Sigmoid colon (tissue), 7 donors: ENCODE measurements around the gene PRUNE2. TPM values are rescaled to one million over a fixed set of nuclear protein-coding genes. Genes with fewer than 3 reads are reported as not detected.
A peak's percentile ranks its signal among the peaks of the same experiment; 100 is the strongest.

ENCODE experiments used
- DNase-seq: peaks from one replicate; pipeline ENCODE4 v3.0.0-alpha.2; 2019
- H3K27ac ChIP-seq, 4 donors: fragments of 200-600 bp; sonication (generic); one replicate each; pipeline ENCODE4 v1.5.1; 2016 to 2019; ENCODE audit warnings: mild to moderate bottlenecking in 1 of 4
- H3K27me3 ChIP-seq, 3 donors: fragments of 200-600 bp; sonication (generic); one replicate each; pipeline ENCODE4 v1.5.1; 2019; ENCODE audit warnings: mild to moderate bottlenecking in 1 of 3
- H3K36me3 ChIP-seq, 4 donors: fragments of 200-600 bp; sonication (generic); one replicate each; pipeline ENCODE4 v1.5.1; 2016 to 2019
- H3K4me1 ChIP-seq, 4 donors: fragments of 200-600 bp; sonication (generic); one replicate each; pipeline ENCODE4 v1.5.1; 2017 to 2019
- H3K4me3 ChIP-seq, 4 donors: fragments of 200-600 bp; sonication (generic); one replicate each; pipeline ENCODE4 v1.5.1; 2017 to 2019; ENCODE audit warnings: mild to moderate bottlenecking in 2 of 4, moderate library complexity in 1 of 4
- H3K9me3 ChIP-seq, 4 donors: fragments of 200-600 bp in 3 of 4; sonication (generic) in 3 of 4; one replicate each; pipeline versions ENCODE4 v1.5.1 to v1.6.1; 2013 to 2019
- CTCF ChIP-seq, 4 experiments: fragments of 450-650 bp in 3 of 4; fragments of 200-600 bp in 1 of 4; IDR thresholded peaks; one replicate each; pipeline ENCODE4 v1.5.1; 2016 to 2019; ENCODE audit warnings: antibody characterized with exemption in 4 of 4, mild to moderate bottlenecking in 3 of 4, moderate library complexity in 2 of 4
- EP300 ChIP-seq, 4 donors: sonication (generic); formaldehyde crosslinking; IDR thresholded peaks; one replicate each; pipeline ENCODE4 v1.6.1; 2017; ENCODE audit warnings: antibody characterized with exemption in 4 of 4
- POLR2A ChIP-seq, 2 donors: fragments of 450-650 bp; IDR thresholded peaks; one replicate each; pipeline ENCODE4 v1.6.1; 2016; ENCODE audit warnings: antibody characterized with exemption in 2 of 2, mild to moderate bottlenecking in 2 of 2, moderate library complexity in 2 of 2
- POLR2AphosphoS5 ChIP-seq, 4 donors: sonication (generic); formaldehyde crosslinking; IDR thresholded peaks; one replicate each; pipeline ENCODE4 v1.6.1; 2017; ENCODE audit warnings: antibody characterized with exemption in 4 of 4
- WGBS, 2 donors: extraction: QIAGEN DNeasy Blood & Tissue Kit; methylation state at CpG; one replicate each; pipeline ENCODE4 v1.1.7; 2013; 5-methylcytosine and 5-hydroxymethylcytosine counted together
- intact Hi-C: fragments of 100-400 bp; cut with DNase I; formaldehyde crosslinking; loops from one replicate; pipeline ENCODE4 v1.15.1; 2023
- polyA plus RNA-seq, 3 donors: library from polyadenylated mRNA; stranded (reverse); fragments of 200-250 nt; gene quantifications; one replicate each; pipeline ENCODE4 v1.2.3, GENCODE V29; 2013
- total RNA-seq, 4 donors: library from RNA; depleted of rRNA; stranded (reverse); fragments of >200 nt; gene quantifications; one replicate each; pipeline ENCODE4 v1.1.0, GENCODE V29; 2016
- donor health status: healthy with polysubstance abuse.
- donor health status: Bipolar disorder and iron deficiency.
- donor health status: healthy.

Gene PRUNE2
- total and polyA plus RNA-seq, 7 donors: 7.4 to 536 (median 440) TPM

- H3K4me1 ChIP-seq: peaks cover 0 to 14% (median 4%) of the 10 kb centered on the region in 4 donors
- no peak for DNase-seq
- no peak for TF ChIP-seq CTCF (IDR thresholded peaks at IDR 0.05)
- no peak for TF ChIP-seq POLR2A (IDR thresholded peaks at IDR 0.05)
- no peak for TF ChIP-seq POLR2AphosphoS5 (IDR thresholded peaks at IDR 0.05)
- no peak for TF ChIP-seq EP300 (IDR thresholded peaks at IDR 0.05)
- H3K27ac ChIP-seq: no peak overlapping the region
- peaks cover 0 to 21% (median 5%) of the 10 kb centered on the region in 4 donors for H3K36me3 ChIP-seq
- 34 to 41% methylated on average over 6 of the region's 6 CpGs for WGBS, 2 donors
- H3K4me3 ChIP-seq: no peak overlapping the region
- no peaks in the 10 kb centered on the region for H3K27me3 ChIP-seq
- intact Hi-C loops: no loop called here
- no peaks in the 10 kb centered on the region for H3K9me3 ChIP-seq
Observed at GRCh38 chr9:76662476-76663281, 243.2 kb downstream of the PRUNE2 start.

- Histone ChIP-seq H3K4me1 (peaks cover 0 to 49% (median 33%) of the 10 kb centered on the region in 4 donors), H3K27ac (no peak overlapping the region)
Observed at GRCh38 chr9:76658510-76659231, 247.2 kb downstream of the PRUNE2 start.

GRCh38 chr9:76657265-76657664 is 248.6 kb downstream of the PRUNE2 start:
- Histone ChIP-seq H3K4me3 (no peak overlapping the region), H3K9me3 (no peaks in the 10 kb centered on the region), H3K4me1 (peaks cover 0 to 60% (median 36%) of the 10 kb centered on the region in 4 donors), H3K36me3 (peaks cover 0 to 34% (median 3%) of the 10 kb centered on the region in 4 donors), H3K27me3 (no peaks in the 10 kb centered on the region), H3K27ac (peak overlapping the region in 1 of 4 donors; percentile 18)
- intact Hi-C loops: loop anchor here (5.0 kb wide), 1 partner anchor 210 kb away; no protein-coding TSS in a partner anchor
- DNase-seq: no peak
- TF ChIP-seq POLR2AphosphoS5 (IDR thresholded peaks at IDR 0.05): no peak
- no peak for TF ChIP-seq EP300 (IDR thresholded peaks at IDR 0.05)
- no peak for TF ChIP-seq POLR2A (IDR thresholded peaks at IDR 0.05)
- TF ChIP-seq CTCF (IDR thresholded peaks at IDR 0.05): no peak

More at GRCh38 chr9:76658510-76659231, 247.2 kb downstream of the PRUNE2 start:
- no peaks in the 10 kb centered on the region for H3K27me3 ChIP-seq
- H3K36me3 ChIP-seq: peaks cover 0 to 26% (median 3%) of the 10 kb centered on the region in 4 donors
- intact Hi-C loops: loop anchor here (5.0 kb wide), 1 partner anchor 211 kb away; no protein-coding TSS in a partner anchor
- no peak overlapping the region for H3K4me3 ChIP-seq
- DNase-seq: no peak
- no peaks in the 10 kb centered on the region for H3K9me3 ChIP-seq
- 47 to 50% methylated on average over 6 of the region's 6 CpGs for WGBS, 2 donors
- TF ChIP-seq EP300 (IDR thresholded peaks at IDR 0.05) (no peak), CTCF (IDR thresholded peaks at IDR 0.05) (peak in 2 of 4 experiments; percentile 21 to 39)

GRCh38 chr9:76655971-76656370 is 249.9 kb downstream of the PRUNE2 start:
- no peak for DNase-seq
- peak overlapping the region in 3 of 4 donors; percentile 57 to 74 (median 68) for H3K27ac ChIP-seq
- peaks cover 0 to 73% (median 46%) of the 10 kb centered on the region in 4 donors for H3K4me1 ChIP-seq
- no peak for TF ChIP-seq EP300 (IDR thresholded peaks at IDR 0.05)
- TF ChIP-seq POLR2A (IDR thresholded peaks at IDR 0.05): no peak
- no peak for TF ChIP-seq CTCF (IDR thresholded peaks at IDR 0.05)
- no peak for TF ChIP-seq POLR2AphosphoS5 (IDR thresholded peaks at IDR 0.05)
- WGBS, 2 donors: 71 to 80% methylated on average over 4 of the region's 4 CpGs
- H3K27me3 ChIP-seq: no peaks in the 10 kb centered on the region
- intact Hi-C loops: loop anchor here (5.0 kb wide), 1 partner anchor 209 kb away; no protein-coding TSS in a partner anchor
- peaks cover 0 to 37% (median 0%) of the 10 kb centered on the region in 4 donors for H3K36me3 ChIP-seq
- no peaks in the 10 kb centered on the region for H3K9me3 ChIP-seq
- H3K4me3 ChIP-seq: no peak overlapping the region
